NCI-H69 (cell line): Measurements from ENCODE around the gene SCEL.

Experiments used
- DNase-seq: peaks from one replicate; lab custom pipeline; 2025; lab: John Stamatoyannopoulos, UW

Gene SCEL

DNA sequence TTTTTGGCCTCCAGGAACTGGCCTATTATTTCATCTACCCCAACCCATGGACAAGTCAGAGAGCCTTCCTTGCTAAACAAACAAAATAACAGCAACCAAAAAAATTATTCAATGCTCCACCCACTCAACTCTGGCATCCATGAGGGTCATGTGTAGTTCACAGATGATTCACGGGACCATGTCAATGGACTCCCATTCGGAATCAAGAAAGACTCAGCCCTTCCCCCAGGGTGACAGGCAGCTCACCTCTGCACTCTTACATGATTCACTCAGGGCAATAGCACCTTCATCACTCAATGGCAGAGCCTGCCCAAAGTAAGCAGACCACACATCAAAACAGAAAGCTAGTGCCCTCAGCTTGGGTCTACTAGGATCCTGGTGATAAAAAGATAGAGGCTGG is 14.3 kb upstream of the SCEL start:
- no peak for DNase-seq

DNA sequence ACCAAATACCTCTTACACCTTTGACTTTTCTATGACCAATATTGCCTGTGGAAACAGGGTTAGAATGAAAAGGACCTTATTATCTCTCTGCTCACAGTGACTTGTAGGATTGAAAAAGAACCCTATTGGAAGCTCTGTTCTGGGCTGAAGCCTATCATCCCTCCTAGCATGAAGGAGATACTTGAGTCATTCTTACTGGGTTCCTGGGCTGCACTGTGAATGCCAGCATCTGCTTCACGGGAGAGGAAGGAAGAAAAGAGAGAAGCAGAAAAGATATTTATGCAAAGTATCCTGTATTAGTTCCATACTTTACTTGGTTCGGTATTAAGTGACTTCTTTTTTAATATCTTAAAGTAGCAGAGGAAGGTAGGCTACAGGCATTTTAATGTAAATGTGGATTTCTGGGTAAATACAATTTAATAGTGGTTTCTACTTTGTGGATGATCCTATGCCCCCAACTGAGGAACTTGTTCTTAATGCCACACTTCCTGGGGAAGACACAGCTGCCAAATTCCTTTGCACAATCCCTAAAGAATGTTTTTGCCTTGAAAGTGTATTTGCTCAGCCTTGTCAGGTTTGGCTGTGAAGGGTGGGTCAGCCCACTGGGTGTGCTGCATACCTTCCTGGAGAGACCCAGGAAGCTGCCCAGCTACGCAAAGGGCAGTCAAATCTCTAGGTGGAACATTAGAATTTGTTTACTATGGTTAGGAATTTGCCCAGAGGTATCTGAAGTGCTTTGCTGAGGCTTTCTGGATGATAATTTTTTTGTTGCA is 13.7 kb upstream of the SCEL start:
- no peak for DNase-seq

- no peak for DNase-seq
These were observed 13.1 kb upstream of the SCEL start for GRCh38 chr13:77522444-77522843.

GRCh38 chr13:77523386-77523785 is 12.1 kb upstream of the SCEL start:
- no peak for DNase-seq

DNA sequence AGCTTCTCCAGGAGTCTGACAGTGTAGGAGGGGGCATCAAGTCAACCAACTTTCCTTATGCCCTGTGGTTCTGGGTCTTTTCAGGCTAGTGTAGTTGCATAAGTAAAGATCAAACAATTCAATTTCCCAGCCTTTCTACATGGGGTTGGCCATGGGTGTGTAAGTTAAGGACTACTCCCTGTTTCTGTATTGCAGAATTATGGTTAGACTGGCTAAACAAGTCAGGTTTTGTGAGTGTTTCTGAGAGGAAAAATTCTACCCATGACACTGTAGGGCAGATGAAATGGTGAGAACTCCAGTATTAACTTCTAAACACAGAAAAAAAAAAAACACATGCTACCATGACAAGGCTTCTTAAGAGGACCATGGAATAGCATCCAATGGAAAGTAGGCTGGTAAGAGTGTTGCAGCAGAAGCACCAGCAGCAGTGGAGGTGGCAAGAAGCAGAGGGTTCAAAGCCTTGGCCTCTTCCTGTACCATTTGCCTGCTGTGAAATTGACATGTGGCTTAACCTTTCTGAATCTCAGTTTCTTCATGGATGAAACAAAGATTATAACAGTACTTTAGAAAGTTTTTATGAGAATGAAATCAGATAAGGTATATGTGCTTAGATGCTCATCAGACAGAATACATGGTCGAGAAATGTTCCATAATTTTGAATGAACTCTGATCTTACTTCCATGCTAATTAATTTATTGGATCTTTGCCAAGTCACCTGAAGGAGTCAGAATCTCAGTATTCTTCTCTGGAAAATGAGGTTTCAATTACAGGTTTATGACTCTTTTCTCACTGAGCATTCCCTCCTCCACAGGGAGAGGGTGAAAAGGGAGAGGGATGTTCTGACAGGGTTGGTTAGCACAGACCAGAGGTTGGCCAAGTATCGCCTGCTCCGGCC is 11.4 kb upstream of the SCEL start:
- peak; percentile 73 for DNase-seq

- DNase-seq = no peak
These were observed 7.1 kb upstream of the SCEL start for GRCh38 chr13:77528414-77528813.

GRCh38 chr13:77528834-77529500 is 6.5 kb upstream of the SCEL start:
- no peak for DNase-seq

GRCh38 chr13:77529501-77529840 is 6.0 kb upstream of the SCEL start:
- DNase-seq = no peak

DNA sequence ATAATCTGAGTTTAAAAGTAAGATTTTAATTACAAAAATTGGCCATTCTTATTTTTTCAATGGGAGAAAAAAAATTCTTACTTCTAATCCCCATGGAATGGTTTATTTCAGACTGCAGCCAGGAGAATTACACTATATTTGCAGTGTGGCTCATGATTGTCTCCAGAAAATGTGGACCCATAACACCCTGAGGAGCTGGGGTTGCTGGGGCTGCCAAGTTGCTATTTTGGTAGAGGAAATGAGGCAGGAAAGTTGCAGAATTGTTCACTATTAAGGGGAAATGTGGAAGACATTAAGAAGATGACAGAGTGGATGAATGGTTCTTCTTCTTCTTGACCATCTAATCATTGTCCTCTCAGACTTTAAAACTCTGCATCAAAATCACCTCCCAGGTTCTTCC is 4.6 kb upstream of the SCEL start:
- DNase-seq = no peak

DNA sequence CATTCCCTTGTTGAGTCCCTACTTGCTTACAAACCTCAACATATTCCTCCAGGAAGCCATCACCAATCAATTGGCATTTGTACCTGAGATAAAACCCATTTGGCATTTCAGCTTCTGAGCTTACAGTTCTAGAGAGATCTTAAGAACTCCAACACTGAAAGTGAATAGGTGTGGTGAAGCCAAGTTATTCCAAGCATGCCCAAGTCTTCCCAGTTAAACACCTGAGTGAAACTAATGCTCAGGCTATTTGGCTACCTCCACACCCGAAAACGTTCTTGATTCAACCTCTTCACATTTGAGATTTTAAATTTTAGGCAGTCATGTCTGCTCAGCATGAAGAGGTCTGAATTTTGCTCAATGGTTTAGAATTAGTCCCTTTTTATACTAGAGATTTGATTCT is 2.5 kb upstream of the SCEL start:
- DNase-seq = no peak

DNA sequence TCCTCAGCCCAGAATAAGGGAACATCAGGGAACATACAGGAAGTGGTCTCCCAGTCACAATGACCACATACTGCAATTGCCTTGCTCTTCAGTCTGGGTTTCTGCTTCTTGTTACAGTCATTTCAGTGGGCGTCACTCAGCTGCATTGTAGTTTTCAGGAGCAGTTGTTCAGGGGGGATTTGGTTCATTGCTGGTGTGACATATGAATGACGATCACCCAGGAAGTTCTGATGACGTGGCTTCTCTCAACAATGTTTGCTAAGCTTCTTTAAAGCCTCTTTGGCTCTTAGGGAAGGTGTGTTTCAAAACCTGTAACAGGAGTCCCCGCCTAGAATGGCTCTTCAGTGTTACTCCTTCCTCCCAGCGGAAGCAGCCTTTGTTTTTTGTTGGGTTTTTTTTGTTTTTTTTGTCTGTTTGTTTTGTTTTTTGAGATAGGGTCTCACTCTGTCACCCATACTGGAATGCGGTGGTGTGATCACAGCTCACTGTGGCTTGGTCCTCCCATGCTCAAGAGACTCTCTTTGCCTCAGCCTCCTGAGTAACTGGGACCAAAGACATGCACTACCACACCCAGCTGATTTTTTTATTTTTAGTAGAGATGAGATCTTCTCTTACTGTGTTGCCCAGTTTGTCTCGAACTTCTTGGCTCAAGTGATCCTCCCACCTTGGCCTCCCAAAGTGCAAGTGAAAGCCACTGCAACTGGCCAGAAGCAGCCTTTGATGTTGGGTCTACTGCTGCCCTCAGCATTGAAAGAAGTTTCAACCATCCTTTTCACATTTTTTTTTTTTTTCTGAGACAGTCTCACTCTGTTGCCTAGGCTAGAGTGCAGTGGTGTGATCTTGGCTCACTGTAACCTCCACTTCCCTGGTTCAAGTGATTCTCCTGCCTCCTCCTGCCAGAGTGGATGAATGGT is 1.4 kb upstream of the SCEL start:
- DNase-seq = peak; percentile 48

DNA sequence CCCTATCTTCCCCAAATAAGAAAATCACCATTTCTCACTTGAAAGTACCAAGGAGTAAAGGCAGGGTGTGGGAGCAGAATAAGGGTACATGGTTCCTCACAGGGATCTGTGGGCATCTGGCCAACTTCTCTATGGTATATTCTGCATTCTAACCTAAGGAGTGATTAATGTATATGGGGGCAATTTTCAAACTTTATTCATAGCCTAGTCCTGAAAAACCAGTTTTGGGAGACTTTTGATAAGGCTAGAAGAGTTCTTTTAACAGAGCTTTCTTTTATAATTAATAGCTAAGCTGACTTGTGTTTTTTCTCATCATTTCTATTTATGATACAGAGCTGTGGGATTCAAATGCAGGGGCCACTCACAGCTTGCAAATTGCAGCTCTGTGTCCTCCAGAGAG is 852 bp downstream of the SCEL start:
- DNase-seq = peak; percentile 11

- peak; percentile 6 for DNase-seq
These were observed 1.9 kb downstream of the SCEL start for GRCh38 chr13:77537289-77537919.

- no peak for DNase-seq
These were observed 8.2 kb downstream of the SCEL start for GRCh38 chr13:77543711-77544110.

DNA sequence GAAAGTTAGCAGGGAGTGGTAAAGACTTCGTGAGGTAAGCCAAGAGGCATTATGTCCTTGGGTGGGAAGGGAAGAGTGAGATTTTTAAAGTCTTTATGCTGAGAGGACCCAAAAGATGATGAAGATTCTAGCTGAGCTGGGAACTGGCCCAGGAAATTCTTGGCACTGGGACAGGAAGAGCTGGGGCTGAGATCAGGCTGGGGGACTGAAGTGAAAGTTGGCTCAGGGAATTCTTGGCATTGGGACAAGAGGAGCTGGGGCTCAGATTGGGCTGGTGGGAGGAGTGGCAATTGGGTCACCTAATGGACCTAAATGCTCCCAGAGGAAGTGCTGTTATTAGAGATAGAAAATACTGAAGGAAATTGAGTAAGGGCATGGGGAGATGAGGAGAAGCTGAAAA is 8.8 kb downstream of the SCEL start:
- DNase-seq = peak; percentile 42

- no peak for DNase-seq
These were observed 9.3 kb downstream of the SCEL start for GRCh38 chr13:77544758-77545338.

- DNase-seq = peak; percentile 52
These were observed 10.3 kb downstream of the SCEL start for GRCh38 chr13:77545626-77546412.

- no peak for DNase-seq
These were observed 12.6 kb downstream of the SCEL start for GRCh38 chr13:77548095-77548494.

DNA sequence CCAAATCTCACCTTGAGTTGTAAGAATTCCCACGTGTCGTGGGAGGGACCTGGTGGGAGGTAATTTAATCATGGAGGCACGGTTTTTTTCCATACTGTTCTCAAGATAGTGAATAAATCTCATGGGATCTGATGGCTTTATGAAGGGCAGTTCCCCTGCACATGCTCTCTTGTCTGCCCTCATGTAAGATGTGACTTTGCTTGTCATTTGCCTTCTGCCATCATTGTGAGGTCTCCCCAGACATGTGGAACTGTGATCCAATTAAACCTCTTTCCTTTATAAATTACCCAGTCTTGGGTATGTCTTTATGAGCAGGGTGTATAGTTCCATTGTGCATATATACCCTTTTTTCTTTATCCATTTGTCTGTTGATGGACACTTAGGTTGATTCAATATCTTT is 13.1 kb downstream of the SCEL start:
- no peak for DNase-seq

GRCh38 chr13:77554069-77554468 is 18.6 kb downstream of the SCEL start:
- DNase-seq = no peak
